Measurements from ENCODE around the gene CEACAM7.

CEACAM7 gene

GRCh38 chr19:41708481-41708880, 20.4 kb upstream of the CEACAM7 start, which contains the start of gene CEACAM5:
Gene CEACAM5 (plus strand): TSS chr19:41708626. CDS start chr19:41708732, 106 bp downstream.
- DNase-seq (ENCODE audit: insufficient read length) = no peak
- FAIRE-seq = no peak
- no peak for TF ChIP-seq POLR2AphosphoS5 (IDR thresholded peaks at IDR 0.05; ENCODE audit: low read depth, low read length)
- no peak for TF ChIP-seq POLR2A (IDR thresholded peaks at IDR 0.05; ENCODE audit: low read depth, low read length)
- no peak for TF ChIP-seq TAF1 (IDR thresholded peaks at IDR 0.05; ENCODE audit: borderline replicate concordance, low read depth, low read length)

GRCh38 chr19:41707871-41708371, 19.9 kb upstream of the CEACAM7 start:
- DNase-seq (ENCODE audit: insufficient read length) = no peak
- TF ChIP-seq POLR2AphosphoS5 (IDR thresholded peaks at IDR 0.05; ENCODE audit: low read depth, low read length) (no peak), POLR2A (IDR thresholded peaks at IDR 0.05; ENCODE audit: low read depth, low read length) (no peak), TAF1 (IDR thresholded peaks at IDR 0.05; ENCODE audit: borderline replicate concordance, low read depth, low read length) (no peak)
- FAIRE-seq = no peak

GRCh38 chr19:41707502-41707812, 19.4 kb upstream of the CEACAM7 start:
- FAIRE-seq = no peak
- TF ChIP-seq POLR2A (IDR thresholded peaks at IDR 0.05; ENCODE audit: low read depth, low read length) (no peak), TAF1 (IDR thresholded peaks at IDR 0.05; ENCODE audit: borderline replicate concordance, low read depth, low read length) (no peak), POLR2AphosphoS5 (IDR thresholded peaks at IDR 0.05; ENCODE audit: low read depth, low read length) (no peak)
- no peak for DNase-seq (ENCODE audit: insufficient read length)

GRCh38 chr19:41706741-41707501, 18.9 kb upstream of the CEACAM7 start:
- DNase-seq (ENCODE audit: insufficient read length) (peak; percentile 78), FAIRE-seq (peak; percentile 79)
- no peak for TF ChIP-seq POLR2A (IDR thresholded peaks at IDR 0.05; ENCODE audit: low read depth, low read length)
- no peak for TF ChIP-seq TAF1 (IDR thresholded peaks at IDR 0.05; ENCODE audit: borderline replicate concordance, low read depth, low read length)
- no peak for TF ChIP-seq POLR2AphosphoS5 (IDR thresholded peaks at IDR 0.05; ENCODE audit: low read depth, low read length)

GRCh38 chr19:41705393-41706174, 17.5 kb upstream of the CEACAM7 start:
- FAIRE-seq = no peak
- DNase-seq (ENCODE audit: insufficient read length) = no peak
- TF ChIP-seq POLR2AphosphoS5 (IDR thresholded peaks at IDR 0.05; ENCODE audit: low read depth, low read length) = no peak
- TF ChIP-seq TAF1 (IDR thresholded peaks at IDR 0.05; ENCODE audit: borderline replicate concordance, low read depth, low read length) = no peak
- no peak for TF ChIP-seq POLR2A (IDR thresholded peaks at IDR 0.05; ENCODE audit: low read depth, low read length)

- no peak for FAIRE-seq
- TF ChIP-seq POLR2A (IDR thresholded peaks at IDR 0.05; ENCODE audit: low read depth, low read length) (no peak), POLR2AphosphoS5 (IDR thresholded peaks at IDR 0.05; ENCODE audit: low read depth, low read length) (no peak), TAF1 (IDR thresholded peaks at IDR 0.05; ENCODE audit: borderline replicate concordance, low read depth, low read length) (no peak)
Observed at GRCh38 chr19:41703602-41704293, 15.7 kb upstream of the CEACAM7 start.

GRCh38 chr19:41702171-41702651, 14.1 kb upstream of the CEACAM7 start:
- FAIRE-seq (no peak), DNase-seq (ENCODE audit: insufficient read length) (no peak)
- no peak for TF ChIP-seq POLR2A (IDR thresholded peaks at IDR 0.05; ENCODE audit: low read depth, low read length)

More at GRCh38 chr19:41703602-41704293, 15.7 kb upstream of the CEACAM7 start:
- no peak for DNase-seq (ENCODE audit: insufficient read length)

- no peak for TF ChIP-seq POLR2A (IDR thresholded peaks at IDR 0.05; ENCODE audit: low read depth, low read length)
- FAIRE-seq (no peak), DNase-seq (ENCODE audit: insufficient read length) (no peak)
Observed at GRCh38 chr19:41701401-41702075, 13.5 kb upstream of the CEACAM7 start.

- TF ChIP-seq POLR2AphosphoS5 (IDR thresholded peaks at IDR 0.05; ENCODE audit: low read depth, low read length) = no peak
- no peak for TF ChIP-seq TAF1 (IDR thresholded peaks at IDR 0.05; ENCODE audit: borderline replicate concordance, low read depth, low read length)
- no peak for TF ChIP-seq POLR2A (IDR thresholded peaks at IDR 0.05; ENCODE audit: low read depth, low read length)
- no peak for DNase-seq (ENCODE audit: insufficient read length)
- FAIRE-seq = no peak
Observed at GRCh38 chr19:41700381-41701195, 12.5 kb upstream of the CEACAM7 start.

- DNase-seq (ENCODE audit: insufficient read length) = no peak
- TF ChIP-seq POLR2AphosphoS5 (IDR thresholded peaks at IDR 0.05; ENCODE audit: low read depth, low read length) (no peak), POLR2A (IDR thresholded peaks at IDR 0.05; ENCODE audit: low read depth, low read length) (no peak), TAF1 (IDR thresholded peaks at IDR 0.05; ENCODE audit: borderline replicate concordance, low read depth, low read length) (no peak)
- FAIRE-seq = no peak
Observed at GRCh38 chr19:41699968-41700323, 11.9 kb upstream of the CEACAM7 start.

Measured in GM12892 (cell line).